ENCODE data around the gene HIRA. TPM values are rescaled to one million over a fixed set of nuclear protein-coding genes. Genes with fewer than 3 reads are reported as not detected.

HIRA gene
- polyA plus RNA-seq, 2 of the 4 experiments (the other 2 are of a cell fraction): 12.3 to 16.6 TPM

GRCh38 chr22:19292458-19293230 is 138.9 kb downstream of the HIRA start:
- H3K4me2 ChIP-seq: peak overlapping the region; percentile 98
- peak overlapping the region; percentile 87 to 95 for H3K27ac ChIP-seq
- H3K4me3 ChIP-seq: peak overlapping the region; percentile 99
- 67% methylated on average over 18 of the region's 23 CpGs for WGBS (ENCODE audit: missing lambda C conversion rate)
- ChIA-PET CTCF (interaction anchor here (1.3 to 1.5 kb wide), 2 partner anchors 7 to 9 kb away, joined by 3 to 4 read pairs; no protein-coding TSS in a partner anchor), POLR2A (no interaction called here)
- peaks cover 37% of the 10 kb centered on the region for H3K4me1 ChIP-seq
- TF ChIP-seq PHF8 (IDR thresholded peaks at IDR 0.05; ENCODE audit: borderline replicate concordance, low read depth) (no peak), HOXB13 (CRISPR knock-in tag; IDR thresholded peaks at IDR 0.05; ENCODE audit: low read depth) (no peak), TP53 (CRISPR knock-in tag; IDR thresholded peaks at IDR 0.05) (no peak), MAX (IDR thresholded peaks at IDR 0.05) (no peak), FOSL2 (IDR thresholded peaks at IDR 0.05) (no peak), FOSL2 (CRISPR knock-in tag; IDR thresholded peaks at IDR 0.05) (no peak), HEYL (CRISPR knock-in tag; IDR thresholded peaks at IDR 0.05) (no peak), ATOH8 (CRISPR knock-in tag; IDR thresholded peaks at IDR 0.05; ENCODE audit: low read depth) (no peak), CBX8 (IDR thresholded peaks at IDR 0.05) (no peak), RNF2 (IDR thresholded peaks at IDR 0.05; ENCODE audit: borderline replicate concordance, low read depth) (no peak), RAD21 (conservative IDR thresholded peaks at IDR 0.05 in 1 of 2, IDR thresholded peaks at IDR 0.05 in 1 of 2) (no peak), NFE2L2 (conservative IDR thresholded peaks at IDR 0.05; ENCODE audit: low read length) (no peak)
- DNase-seq (ENCODE audit: low read depth in 1 of 2, low spot score in 1 of 2) (no peak), FAIRE-seq (no peak), ATAC-seq (no peak)
- H3K9me3 ChIP-seq: no peaks in the 10 kb centered on the region

- DNase-seq (ENCODE audit: low read depth in 1 of 2, low spot score in 1 of 2) (peak; percentile 59 to 70), FAIRE-seq (no peak), ATAC-seq (peak; percentile 56 to 61)
- peak within 1 kb of the TSS; percentile 94 to 99 for H3K27ac ChIP-seq
- CTCF ChIA-PET: interaction anchor here (1.3 to 1.5 kb wide), 2 partner anchors 8 kb away, joined by 3 to 4 read pairs; no protein-coding TSS in a partner anchor
- peak within 1 kb of the TSS; percentile 98 for H3K4me2 ChIP-seq
- WGBS (ENCODE audit: missing lambda C conversion rate): 0% methylated on average over 4 of the region's 74 CpGs
- H3K9me3 ChIP-seq: no peaks in the 10 kb centered on the region
- H3K4me3 ChIP-seq: peak within 1 kb of the TSS; percentile 99
- POLR2A ChIA-PET: interaction anchor here (1.1 kb wide), 2 partner anchors 17 to 20 kb away, joined by 3 to 6 read pairs; no protein-coding TSS in a partner anchor
- H3K4me1 ChIP-seq: peaks cover 45% of the 10 kb centered on the region
- TF ChIP-seq HOXB5 (CRISPR knock-in tag; IDR thresholded peaks at IDR 0.05) (no peak), ZNF302 (CRISPR knock-in tag; IDR thresholded peaks at IDR 0.05) (no peak), RAD21 (conservative IDR thresholded peaks at IDR 0.05 in 1 of 2, IDR thresholded peaks at IDR 0.05 in 1 of 2) (0 out of 5 replicates have a peak, but pooled peaks of 1 of the 2 experiments have one; percentile 6), EP300 (IDR thresholded peaks at IDR 0.05) (no peak), HDAC2 (IDR thresholded peaks at IDR 0.05) (no peak), ZSCAN20 (CRISPR knock-in tag; IDR thresholded peaks at IDR 0.05) (no peak), EHF (CRISPR knock-in tag; IDR thresholded peaks at IDR 0.05) (no peak), HOXB13 (CRISPR knock-in tag; IDR thresholded peaks at IDR 0.05; ENCODE audit: low read depth) (no peak), BHLHE40 (IDR thresholded peaks at IDR 0.05; ENCODE audit: low read depth, low read length) (no peak), FOXS1 (CRISPR knock-in tag; IDR thresholded peaks at IDR 0.05) (no peak), TFCP2L1 (CRISPR knock-in tag; IDR thresholded peaks at IDR 0.05) (no peak), ZFP36 (IDR thresholded peaks at IDR 0.05; ENCODE audit: borderline replicate concordance, partially characterized antibody) (no peak), ATOH8 (CRISPR knock-in tag; IDR thresholded peaks at IDR 0.05; ENCODE audit: low read depth) (no peak), ZC3H11A (IDR thresholded peaks at IDR 0.05) (no peak), CTCF (IDR thresholded peaks at IDR 0.05) (no peak), MYC (IDR thresholded peaks at IDR 0.05; ENCODE audit: borderline replicate concordance, low read length) (no peak), PBX3 (IDR thresholded peaks at IDR 0.05) (peak; percentile 88), ESRRA (IDR thresholded peaks at IDR 0.05; ENCODE audit: borderline replicate concordance, low read length) (no peak), RCOR1 (IDR thresholded peaks at IDR 0.05; ENCODE audit: low read depth, low read length) (no peak), MAZ (IDR thresholded peaks at IDR 0.05; ENCODE audit: borderline replicate concordance, low read depth, low read length) (no peak), RNF2 (IDR thresholded peaks at IDR 0.05; ENCODE audit: borderline replicate concordance, low read depth) (no peak), JUN (IDR thresholded peaks at IDR 0.05) (peak in 1 of 2 experiments; percentile 64; a peak in 2 of 5 replicates)
Observed at GRCh38 chr22:19291580-19292457, 139.7 kb downstream of the HIRA start, which contains the start of gene CLTCL1. CLTCL1 (minus strand) TSS chr22:19291719; CDS start chr22:19291641, 78 bp downstream.

Data from A549 (cell line).